HL-60 (cell line): ENCODE measurements around the gene ABHD2.

Experiments used
- DNase-seq, 2 experiments: peaks; one replicate each; pipeline ENCODE4 v3.0.0-alpha.2; 2010 to 2020; ENCODE audit warnings: low read depth in 1 of 2, low spot score in 1 of 2
- H3K27ac ChIP-seq: fragments of 250-450 bp; sonication (Bioruptor Pico); replicated peaks from 2 replicates; pipeline ENCODE4 v1.5.1; 2020; ENCODE audit warnings: mild to moderate bottlenecking, moderate library complexity
- H3K27me3 ChIP-seq: fragments of 250-450 bp; sonication (Bioruptor Pico); 2 replicates; pipeline ENCODE4 v1.5.1; 2021; ENCODE audit warnings: mild to moderate bottlenecking, moderate library complexity; ENCODE audit not compliant: insufficient read depth, poor library complexity, severe bottlenecking
- H3K4me3 ChIP-seq: replicated peaks from 2 replicates; pipeline ENCODE4 v1.5.1; 2011; ENCODE audit warnings: mild to moderate bottlenecking, control low read depth, low read length; ENCODE audit not compliant: insufficient read depth
- CTCF ChIP-seq: IDR thresholded peaks from one replicate; pipeline ENCODE4 v1.5.1; 2011; ENCODE audit warnings: low read length, control low read depth, inconsistent platforms; ENCODE audit not compliant: insufficient read depth
- GABPA ChIP-seq: IDR thresholded peaks from 2 replicates; pipeline ENCODE4 v1.6.1; 2012; ENCODE audit warnings: low read depth
- POLR2AphosphoS5 ChIP-seq: IDR thresholded peaks from 2 replicates; pipeline ENCODE4 v1.6.1; 2012; ENCODE audit warnings: low read depth
- REST ChIP-seq: IDR thresholded peaks from 2 replicates; pipeline ENCODE4 v1.6.1; 2012; ENCODE audit warnings: low read depth; ENCODE audit not compliant: insufficient replicate concordance
- SPI1 ChIP-seq: IDR thresholded peaks from 2 replicates; pipeline ENCODE4 v1.6.1; 2012; ENCODE audit warnings: low read depth, mild to moderate bottlenecking, borderline replicate concordance

Gene ABHD2

GRCh38 chr15:89101302-89102193 lies 13.3 kb downstream of the ABHD2 start:
- Histone ChIP-seq H3K27me3 (no peaks in the 10 kb centered on the region), H3K4me3 (no peak overlapping the region), H3K27ac (no peak overlapping the region)
- TF ChIP-seq GABPA (no peak), POLR2AphosphoS5 (no peak), REST (no peak), CTCF (no peak), SPI1 (no peak)
- no peak for DNase-seq

- Histone ChIP-seq H3K27ac (no peak overlapping the region), H3K27me3 (no peaks in the 10 kb centered on the region), H3K4me3 (no peak overlapping the region)
- no peak for DNase-seq
- TF ChIP-seq REST (no peak), GABPA (no peak), SPI1 (no peak), CTCF (no peak), POLR2AphosphoS5 (no peak)
These were observed 15.4 kb downstream of the ABHD2 start for GRCh38 chr15:89103481-89104171.

- H3K27ac ChIP-seq = no peak overlapping the region
- TF ChIP-seq REST (no peak), GABPA (no peak), CTCF (no peak), SPI1 (no peak), POLR2AphosphoS5 (no peak)
These were observed 15.9 kb downstream of the ABHD2 start for GRCh38 chr15:89104172-89104564.

More at GRCh38 chr15:89104172-89104564, 15.9 kb downstream of the ABHD2 start:
- H3K4me3 ChIP-seq = no peak overlapping the region
- no peak for DNase-seq
- H3K27me3 ChIP-seq = no peaks in the 10 kb centered on the region
